Thyroid gland (tissue), 4 donors: Measurements from ENCODE around the gene CACNA1I.

Source experiments
- POLR2A ChIP-seq, 2 donors: fragments of 450-650 bp; IDR thresholded peaks; one replicate each; pipeline ENCODE4 v1.6.1; 2017; ENCODE audit warnings: antibody characterized with exemption in 2 of 2, mild to moderate bottlenecking in 2 of 2, moderate library complexity in 1 of 2
- TF ChIP-seq, protein P1 (sequence below), 6 experiments: fragments of 200-600 bp in 3 of 6; fragments of 450-650 bp in 3 of 6; sonication (generic) in 3 of 6; IDR thresholded peaks; one replicate each; pipeline ENCODE4 v1.5.1; 2016 to 2019; ENCODE audit warnings: antibody characterized with exemption in 6 of 6, mild to moderate bottlenecking in 2 of 6, inconsistent platforms in 1 of 6, moderate library complexity in 1 of 6

DNA sequence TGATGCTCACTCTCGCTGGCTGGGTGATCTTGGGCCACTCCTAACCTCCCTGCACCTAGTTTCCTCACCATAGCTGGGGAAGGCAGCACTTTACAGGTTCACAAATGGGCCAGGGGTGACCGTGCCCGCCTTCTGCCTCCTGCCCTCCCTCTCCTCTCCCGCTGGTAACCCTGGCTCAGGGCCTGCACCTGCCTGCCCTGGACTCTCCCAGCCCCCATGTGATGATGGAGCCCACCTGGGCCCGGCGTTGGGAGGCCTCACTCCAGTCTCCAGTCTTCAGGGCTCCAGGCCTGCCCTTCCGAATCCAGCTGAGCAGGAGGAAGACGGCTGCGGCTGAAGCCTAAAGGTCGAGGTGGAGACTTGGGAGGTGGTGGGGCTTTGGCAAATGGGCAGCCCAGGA lies 152.9 kb downstream of the CACNA1I start:
- TF ChIP-seq, protein P1, sequence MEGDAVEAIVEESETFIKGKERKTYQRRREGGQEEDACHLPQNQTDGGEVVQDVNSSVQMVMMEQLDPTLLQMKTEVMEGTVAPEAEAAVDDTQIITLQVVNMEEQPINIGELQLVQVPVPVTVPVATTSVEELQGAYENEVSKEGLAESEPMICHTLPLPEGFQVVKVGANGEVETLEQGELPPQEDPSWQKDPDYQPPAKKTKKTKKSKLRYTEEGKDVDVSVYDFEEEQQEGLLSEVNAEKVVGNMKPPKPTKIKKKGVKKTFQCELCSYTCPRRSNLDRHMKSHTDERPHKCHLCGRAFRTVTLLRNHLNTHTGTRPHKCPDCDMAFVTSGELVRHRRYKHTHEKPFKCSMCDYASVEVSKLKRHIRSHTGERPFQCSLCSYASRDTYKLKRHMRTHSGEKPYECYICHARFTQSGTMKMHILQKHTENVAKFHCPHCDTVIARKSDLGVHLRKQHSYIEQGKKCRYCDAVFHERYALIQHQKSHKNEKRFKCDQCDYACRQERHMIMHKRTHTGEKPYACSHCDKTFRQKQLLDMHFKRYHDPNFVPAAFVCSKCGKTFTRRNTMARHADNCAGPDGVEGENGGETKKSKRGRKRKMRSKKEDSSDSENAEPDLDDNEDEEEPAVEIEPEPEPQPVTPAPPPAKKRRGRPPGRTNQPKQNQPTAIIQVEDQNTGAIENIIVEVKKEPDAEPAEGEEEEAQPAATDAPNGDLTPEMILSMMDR (IDR thresholded peaks at IDR 0.05): no peak
- no peak for TF ChIP-seq POLR2A (IDR thresholded peaks at IDR 0.05)
